Karpas-422 (cell line): Measurements from ENCODE around the gene MRGPRX4. TPM values are rescaled to one million over a fixed set of nuclear protein-coding genes. Genes with fewer than 3 reads are reported as not detected.

ENCODE experiments used
- DNase-seq: peaks from one replicate; pipeline ENCODE4 v3.0.0-alpha.2; 2015
- H2AFZ ChIP-seq: fragments of 200-600 bp; sonication (generic); 2 replicates; pipeline ENCODE4 v1.6.1; 2014; ENCODE audit warnings: antibody characterized with exemption, low read length, mixed read lengths
- H3K27ac ChIP-seq: fragments of 200-600 bp; sonication (generic); 2 replicates; pipeline ENCODE4 v1.5.1; 2014; ENCODE audit warnings: mild to moderate bottlenecking, low read length, moderate library complexity
- H3K27me3 ChIP-seq: fragments of 200-600 bp; sonication (generic); 2 replicates; pipeline ENCODE4 v1.6.1; 2014; ENCODE audit warnings: low read length, mixed read lengths
- H3K36me3 ChIP-seq: fragments of 200-600 bp; sonication (generic); 2 replicates; pipeline ENCODE4 v1.6.1; 2014; ENCODE audit warnings: low read length, mixed read lengths; ENCODE audit not compliant: insufficient read depth
- H3K4me1 ChIP-seq: fragments of 200-600 bp; sonication (generic); 2 replicates; pipeline ENCODE4 v1.6.1; 2014; ENCODE audit warnings: mild to moderate bottlenecking, low read length, mixed read lengths
- H3K4me2 ChIP-seq: fragments of 200-600 bp; sonication (generic); 2 replicates; pipeline ENCODE4 v1.6.1; 2014; ENCODE audit warnings: low read length, low read depth, mild to moderate bottlenecking; ENCODE audit not compliant: poor library complexity, severe bottlenecking
- H3K4me3 ChIP-seq: fragments of 200-600 bp; sonication (generic); 2 replicates; pipeline ENCODE4 v1.5.1; 2014; ENCODE audit warnings: mild to moderate bottlenecking, antibody characterized with exemption, low read length, mixed read lengths
- H3K79me2 ChIP-seq: fragments of 200-600 bp; sonication (generic); 2 replicates; pipeline ENCODE4 v1.6.1; 2014; ENCODE audit warnings: mild to moderate bottlenecking, low read length, mixed read lengths
- H3K9ac ChIP-seq: fragments of 200-600 bp; sonication (generic); 2 replicates; pipeline ENCODE4 v1.6.0; 2014; ENCODE audit warnings: low read length
- H3K9me2 ChIP-seq: fragments of 200-600 bp; sonication (generic), shearing (Covaris generic); replicated peaks from 2 replicates; pipeline ENCODE4 v1.6.0; 2014; ENCODE audit warnings: mild to moderate bottlenecking, low read length, moderate library complexity; ENCODE audit not compliant: insufficient read depth
- H3K9me3 ChIP-seq: fragments of 300-700, 200-600 bp; sonication (generic); 2 replicates; pipeline ENCODE4 v1.6.1; 2014; ENCODE audit warnings: low read length, mixed read lengths
- H4K20me1 ChIP-seq: fragments of 200-600 bp; sonication (generic); 2 replicates; pipeline ENCODE4 v1.6.1; 2014; ENCODE audit warnings: mild to moderate bottlenecking, antibody characterized with exemption, low read length, low read depth; ENCODE audit not compliant: insufficient read depth
- total RNA-seq: library from RNA; depleted of rRNA; stranded (reverse); fragments of >200 nt; shearing (Covaris generic); gene quantifications from 2 replicates; pipeline ENCODE4 v1.2.3, GENCODE V29; 2014; ENCODE audit warnings: low replicate concordance; rRNA removed

MRGPRX4 gene
- total RNA-seq, 1 experiment from 2014 or later = not detected

GRCh38 chr11:18222814-18223421 is 50.3 kb downstream of the MRGPRX4 start:
- no peaks in the 10 kb centered on the region for H3K4me1 ChIP-seq
- no peaks in the 10 kb centered on the region for H4K20me1 ChIP-seq
- H3K9me3 ChIP-seq = no peaks in the 10 kb centered on the region
- H3K4me2 ChIP-seq = no peak overlapping the region
- no peak overlapping the region for H3K4me3 ChIP-seq
- H2AFZ ChIP-seq = no peak overlapping the region
- H3K36me3 ChIP-seq = no peaks in the 10 kb centered on the region
- H3K79me2 ChIP-seq = no peaks in the 10 kb centered on the region
- H3K9ac ChIP-seq = no peak overlapping the region
- no peaks in the 10 kb centered on the region for H3K9me2 ChIP-seq
- no peak overlapping the region for H3K27ac ChIP-seq
- no peak for DNase-seq
- H3K27me3 ChIP-seq = no peaks in the 10 kb centered on the region

Other genes starting within 250 kb of the MRGPRX4 start
- 47.0 and 71.1 TPM in 2 replicates for gene SERGEF, start 159.8 kb upstream of the MRGPRX4 start, total RNA-seq
- 0.56 and 0.65 TPM in 2 replicates for gene TPH1, start 126.6 kb upstream of the MRGPRX4 start, total RNA-seq
- gene SAAL1, start 66.8 kb upstream of the MRGPRX4 start, total RNA-seq = 36.7 and 43.7 TPM in 2 replicates
- not detected in 2 replicates for gene MRGPRX3, start 40.3 kb upstream of the MRGPRX4 start, total RNA-seq
- not detected in 2 replicates for gene SAA4, start 64.0 kb downstream of the MRGPRX4 start, total RNA-seq
- not detected in 2 replicates for gene SAA2, start 75.8 kb downstream of the MRGPRX4 start, total RNA-seq
- not detected in 2 replicates for gene SAA1, start 93.4 kb downstream of the MRGPRX4 start, total RNA-seq
- 31.2 and 44.2 TPM in 2 replicates for gene HPS5, start 149.3 kb downstream of the MRGPRX4 start, total RNA-seq
- 46.3 and 81.5 TPM in 2 replicates for gene GTF2H1, start 149.7 kb downstream of the MRGPRX4 start, total RNA-seq
- gene LDHA, start 221.7 kb downstream of the MRGPRX4 start, total RNA-seq = 586 and 711 TPM in 2 replicates
- gene LDHC, start 239.5 kb downstream of the MRGPRX4 start, total RNA-seq = not detected in 2 replicates